Endothelial cell of umbilical vein (primary cell): ENCODE measurements around the gene KDM6B. TPM values are rescaled to one million over a fixed set of nuclear protein-coding genes. Genes with fewer than 3 reads are reported as not detected.

ENCODE experiments used
- BruUV-seq: library from RNA; stranded (reverse); fragments of 400-500 nt; replicated peaks from 2 replicates; lab custom pipeline; 2021; lab: Mats Ljungman, UMichigan
- CTCF ChIA-PET: fragments of 300-600, 350-600 bp; sonication (Branson Sonifier 250); formaldehyde crosslinking; loops from one replicate; lab custom pipeline; 2021; ENCODE audit warnings: antibody characterized with exemption, inconsistent platforms; lab: Charles Lee
- POLR2A ChIA-PET: fragments of 300-600, 350-600 bp; sonication (Branson Sonifier 250); formaldehyde crosslinking; loops from one replicate; lab custom pipeline; 2021; ENCODE audit warnings: antibody characterized with exemption, inconsistent platforms; lab: Charles Lee
- DNase-seq: peaks from one replicate; pipeline ENCODE4 v3.0.0-alpha.2; 2011; ENCODE audit warnings: low read depth, low spot score
- FAIRE-seq: peaks from 2 replicates; lab custom pipeline; 2011; peaks lifted over from hg19 to GRCh38; lab: Jason Lieb, UNC
- H2AFZ ChIP-seq: 2 replicates; pipeline ENCODE4 v1.6.0; 2012; ENCODE audit warnings: low read depth, low read length, control low read depth, inconsistent platforms
- H3K27ac ChIP-seq: 2 replicates; pipeline ENCODE4 v1.5.1; 2011; ENCODE audit warnings: low read depth, mild to moderate bottlenecking, control low read depth, low read length, moderate library complexity; ENCODE audit not compliant: insufficient read depth
- H3K27me3 ChIP-seq, 2 experiments: 2 replicates each; pipeline versions ENCODE4 v1.6.0 to v1.6.1; 2011; ENCODE audit warnings: low read length in 2 of 2, mixed read lengths in 1 of 2; ENCODE audit not compliant: control insufficient read depth in 2 of 2, insufficient read depth in 2 of 2
- H3K36me3 ChIP-seq, 2 experiments: 2 replicates in 1 of 2; 3 replicates in 1 of 2; pipeline ENCODE4 v1.5.1; 2011; ENCODE audit warnings: low read length in 2 of 2, mild to moderate bottlenecking in 1 of 2, moderate library complexity in 1 of 2; ENCODE audit not compliant: control insufficient read depth in 2 of 2, insufficient read depth in 2 of 2; ENCODE audit errors: extremely low read depth in 1 of 2
- H3K4me1 ChIP-seq: 3 replicates; pipeline ENCODE4 v1.5.1; 2011; ENCODE audit warnings: mild to moderate bottlenecking, low read length; ENCODE audit not compliant: control insufficient read depth, insufficient read depth; ENCODE audit errors: extremely low read depth
- H3K4me2 ChIP-seq: 2 replicates; pipeline ENCODE4 v1.6.1; 2011; ENCODE audit warnings: low read length, control low read depth, mixed read lengths; ENCODE audit not compliant: insufficient read depth
- H3K4me3 ChIP-seq, 3 experiments: fragments of 200-600 bp in 1 of 3; sonication (generic), shearing (Covaris generic) in 1 of 3; replicated peaks in 1 of 3; 2 replicates each; pipeline ENCODE4 v1.5.1; 2011 to 2016; ENCODE audit warnings: control low read depth in 3 of 3, low read length in 3 of 3, mild to moderate bottlenecking in 2 of 3, inconsistent platforms in 1 of 3, low read depth in 1 of 3, moderate library complexity in 1 of 3; ENCODE audit not compliant: insufficient read depth in 1 of 3
- H3K79me2 ChIP-seq: 2 replicates; pipeline ENCODE4 v1.6.0; 2012; ENCODE audit warnings: low read length, inconsistent platforms; ENCODE audit not compliant: control insufficient read depth, insufficient read depth
- H3K9ac ChIP-seq: replicated peaks from 2 replicates; pipeline ENCODE3; 2011; ENCODE audit warnings: low read length, control low read depth; ENCODE audit not compliant: insufficient read depth; ENCODE audit errors: extremely low read depth
- H3K9me1 ChIP-seq: replicated peaks from 3 replicates; pipeline ENCODE4 v1.6.0; 2011; ENCODE audit warnings: mild to moderate bottlenecking, low read length; ENCODE audit not compliant: control insufficient read depth, insufficient read depth; ENCODE audit errors: extremely low read depth
- H3K9me3 ChIP-seq: replicated peaks from 2 replicates; pipeline ENCODE4 v1.5.1; 2012; ENCODE audit warnings: low read length, inconsistent platforms; ENCODE audit not compliant: control insufficient read depth, insufficient read depth
- H4K20me1 ChIP-seq: replicated peaks from 2 replicates; pipeline ENCODE3; 2011; ENCODE audit warnings: mild to moderate bottlenecking, low read length; ENCODE audit not compliant: control insufficient read depth, insufficient read depth; ENCODE audit errors: extremely low read depth
- EZH2 ChIP-seq: IDR thresholded peaks from 2 replicates; pipeline ENCODE4 v1.6.1; 2012; ENCODE audit warnings: borderline replicate concordance, low read depth, mild to moderate bottlenecking, moderate library complexity, low read length, inconsistent platforms; ENCODE audit not compliant: severe bottlenecking
- FOS ChIP-seq: IDR thresholded peaks from 2 replicates; pipeline ENCODE4 v1.6.1; 2011; ENCODE audit warnings: mild to moderate bottlenecking, low read length, moderate library complexity, borderline replicate concordance; ENCODE audit not compliant: insufficient read depth
- GATA2 ChIP-seq: IDR thresholded peaks from 2 replicates; pipeline ENCODE4 v1.7.0; 2011; ENCODE audit warnings: low read depth, mild to moderate bottlenecking, moderate library complexity, mixed read lengths, low read length; ENCODE audit not compliant: insufficient read length, insufficient read depth
- JUN ChIP-seq: IDR thresholded peaks from 2 replicates; pipeline ENCODE4 v1.6.1; 2011; ENCODE audit warnings: borderline replicate concordance, low read depth; ENCODE audit not compliant: insufficient read length, insufficient read depth
- MAX ChIP-seq: IDR thresholded peaks from 2 replicates; pipeline ENCODE4 v1.6.1; 2011; ENCODE audit not compliant: insufficient read depth, insufficient read length
- MYC ChIP-seq: IDR thresholded peaks from one replicate; pipeline ENCODE4 v1.6.1; 2011; ENCODE audit warnings: mild to moderate bottlenecking, low read depth, low read length
- POLR2A ChIP-seq: IDR thresholded peaks from 2 replicates; pipeline ENCODE4 v1.6.1; 2012; ENCODE audit warnings: low read depth, mild to moderate bottlenecking, control low read depth, low read length
- POLR2AphosphoS5 ChIP-seq: IDR thresholded peaks from 2 replicates; pipeline ENCODE4 v1.6.1; 2012; ENCODE audit warnings: low read depth, mild to moderate bottlenecking, control low read depth, low read length, moderate library complexity; ENCODE audit not compliant: insufficient read depth
- dilution Hi-C: fragments of 300-500 bp; cut with MboI; formaldehyde crosslinking; loops from one replicate; pipeline ENCODE4 v1.15.0; 2019; ENCODE audit warnings: low sequenced_read_pairs; ENCODE audit not compliant: extremely low pct_ligation_motif_present
- intact Hi-C: fragments of 100-400 bp; cut with micrococcal nuclease; formaldehyde crosslinking; loops from one replicate; pipeline ENCODE4 v1.10.0; 2022
- polyA plus RNA-seq, 4 experiments: library from polyadenylated mRNA; depleted of rRNA in 3 of 4; stranded (reverse) in 3 of 4; unstranded in 1 of 4; fragments of >200 nt; gene quantifications; 2 replicates each; pipeline versions ENCODE4 v1.2.1 to v1.2.3, GENCODE V29; 2011 to 2012; ENCODE audit warnings: missing spikeins in 1 of 4
- total RNA-seq: library from RNA; stranded (reverse); gene quantifications from 2 replicates; pipeline ENCODE4 v1.2.3, GENCODE V29; 2021
- TF ChIP-seq, protein P1 (sequence below), 2 donors: IDR thresholded peaks; 1 replicate in 1 of 2; 2 replicates in 1 of 2; pipeline ENCODE4 v1.5.1; 2011; ENCODE audit warnings: low read length in 2 of 2, mild to moderate bottlenecking in 2 of 2, moderate library complexity in 2 of 2, control low read depth in 1 of 2, inconsistent platforms in 1 of 2, low read depth in 1 of 2; ENCODE audit not compliant: insufficient read depth in 1 of 2; ENCODE audit errors: extremely low read depth in 1 of 2

Gene KDM6B
- total and polyA plus RNA-seq, 2 donors (not counting 3 experiments of a cell fraction or from before 2014, with no cell fraction given) = 1.8 to 17.8 TPM

- no peaks in the 10 kb centered on the region for H4K20me1 ChIP-seq
- no peak overlapping the region for H3K27ac ChIP-seq
- no peaks in the 10 kb centered on the region for H3K9me3 ChIP-seq
- no peaks in the 10 kb centered on the region for H3K9me1 ChIP-seq
- H3K4me1 ChIP-seq = peaks cover 41% of the 10 kb centered on the region
- no peaks in the 10 kb centered on the region for H3K27me3 ChIP-seq
- DNase-seq (no peak), FAIRE-seq (no peak)
- no TSS peak for BruUV-seq
- ChIA-PET POLR2A (no interaction called here), CTCF (no interaction called here)
- no peak overlapping the region for H3K4me2 ChIP-seq
- no peak overlapping the region for H3K4me3 ChIP-seq
- H3K9ac ChIP-seq = no peak overlapping the region
- dilution Hi-C loops = no loop called here
- H2AFZ ChIP-seq = no peak overlapping the region
- TF ChIP-seq, protein P1, sequence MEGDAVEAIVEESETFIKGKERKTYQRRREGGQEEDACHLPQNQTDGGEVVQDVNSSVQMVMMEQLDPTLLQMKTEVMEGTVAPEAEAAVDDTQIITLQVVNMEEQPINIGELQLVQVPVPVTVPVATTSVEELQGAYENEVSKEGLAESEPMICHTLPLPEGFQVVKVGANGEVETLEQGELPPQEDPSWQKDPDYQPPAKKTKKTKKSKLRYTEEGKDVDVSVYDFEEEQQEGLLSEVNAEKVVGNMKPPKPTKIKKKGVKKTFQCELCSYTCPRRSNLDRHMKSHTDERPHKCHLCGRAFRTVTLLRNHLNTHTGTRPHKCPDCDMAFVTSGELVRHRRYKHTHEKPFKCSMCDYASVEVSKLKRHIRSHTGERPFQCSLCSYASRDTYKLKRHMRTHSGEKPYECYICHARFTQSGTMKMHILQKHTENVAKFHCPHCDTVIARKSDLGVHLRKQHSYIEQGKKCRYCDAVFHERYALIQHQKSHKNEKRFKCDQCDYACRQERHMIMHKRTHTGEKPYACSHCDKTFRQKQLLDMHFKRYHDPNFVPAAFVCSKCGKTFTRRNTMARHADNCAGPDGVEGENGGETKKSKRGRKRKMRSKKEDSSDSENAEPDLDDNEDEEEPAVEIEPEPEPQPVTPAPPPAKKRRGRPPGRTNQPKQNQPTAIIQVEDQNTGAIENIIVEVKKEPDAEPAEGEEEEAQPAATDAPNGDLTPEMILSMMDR (IDR thresholded peaks at IDR 0.05; ENCODE audit: extremely low read depth in 1 of 2, insufficient read depth in 1 of 2, low read depth in 1 of 2, low read length in 2 of 2) = no peak
- no peak for TF ChIP-seq JUN
- intact Hi-C loops = loop anchor here (5.0 kb wide), 1 partner anchor 267 kb away; no protein-coding TSS in a partner anchor
- peaks cover 0 to 2% of the 10 kb centered on the region in 2 experiments for H3K36me3 ChIP-seq
- peaks cover 3% of the 10 kb centered on the region for H3K79me2 ChIP-seq
Observed at GRCh38 chr17:7839190-7839875, 5.3 kb downstream of the KDM6B start.

- Histone ChIP-seq H3K4me3 (no peak overlapping the region), H3K27me3 (no peaks in the 10 kb centered on the region), H3K27ac (no peak overlapping the region), H3K9ac (no peak overlapping the region), H2AFZ (no peak overlapping the region), H4K20me1 (no peaks in the 10 kb centered on the region), H3K36me3 (peaks cover 0 to 2% of the 10 kb centered on the region in 2 experiments), H3K9me3 (no peaks in the 10 kb centered on the region), H3K79me2 (peaks cover 3% of the 10 kb centered on the region), H3K4me1 (peaks cover 36% of the 10 kb centered on the region), H3K4me2 (no peak overlapping the region), H3K9me1 (no peaks in the 10 kb centered on the region)
- no peak for FAIRE-seq
- CTCF ChIA-PET = no interaction called here
- no peak for TF ChIP-seq POLR2A
- no peak for TF ChIP-seq FOS
- TF ChIP-seq POLR2AphosphoS5 = no peak
- no peak for TF ChIP-seq MAX
- no peak for TF ChIP-seq JUN
- no peak for TF ChIP-seq GATA2
- TF ChIP-seq EZH2 = no peak
- TF ChIP-seq MYC = no peak
- TF ChIP-seq, protein P1 (IDR thresholded peaks at IDR 0.05; ENCODE audit: extremely low read depth in 1 of 2, insufficient read depth in 1 of 2, low read depth in 1 of 2, low read length in 2 of 2) = no peak
- intact Hi-C loops (loop anchor here (5.0 to 10.0 kb wide), 4 partner anchors 153 to 282 kb away; partner anchors contain the start of genes FXR2, HES7, TP53 and WRAP53), dilution Hi-C loops (no loop called here)
- POLR2A ChIA-PET = no interaction called here
- no peak for DNase-seq
- no TSS peak for BruUV-seq
Observed at GRCh38 chr17:7839876-7840261, 5.9 kb downstream of the KDM6B start.
